Suprapubic skin (tissue), 4 donors: Measurements from ENCODE around the gene PDLIM4. TPM values are rescaled to one million over a fixed set of nuclear protein-coding genes. Genes with fewer than 3 reads are reported as not detected.

Source experiments
- DNase-seq, 2 donors: peaks; one replicate each; pipeline ENCODE4 v3.0.0-alpha.2; 2019; ENCODE audit warnings: low spot score in 2 of 2
- H3K27ac ChIP-seq: fragments of 200-600 bp; sonication (generic); one replicate; pipeline ENCODE4 v1.5.1; 2019
- H3K27me3 ChIP-seq: fragments of 200-600 bp; sonication (generic); one replicate; pipeline ENCODE4 v1.5.1; 2019
- H3K36me3 ChIP-seq: fragments of 200-600 bp; sonication (generic); one replicate; pipeline ENCODE4 v1.5.1; 2019
- H3K4me1 ChIP-seq: fragments of 200-600 bp; sonication (generic); one replicate; pipeline ENCODE4 v1.5.1; 2019
- H3K4me3 ChIP-seq: fragments of 200-600 bp; sonication (generic); one replicate; pipeline ENCODE4 v1.5.1; 2019; ENCODE audit warnings: mild to moderate bottlenecking
- H3K9me3 ChIP-seq: fragments of 200-600 bp; sonication (generic); one replicate; pipeline ENCODE4 v1.5.1; 2019
- CTCF ChIP-seq, 2 donors: fragments of 200-600 bp in 1 of 2; fragments of 450-650 bp in 1 of 2; sonication (generic) in 1 of 2; IDR thresholded peaks; one replicate each; pipeline ENCODE4 v1.5.1; 2016 to 2019; ENCODE audit warnings: antibody characterized with exemption in 2 of 2, mild to moderate bottlenecking in 1 of 2, moderate library complexity in 1 of 2
- EP300 ChIP-seq: sonication (generic); formaldehyde crosslinking; IDR thresholded peaks from one replicate; pipeline ENCODE4 v1.6.1; 2017; ENCODE audit warnings: antibody characterized with exemption
- POLR2A ChIP-seq, 2 donors: fragments of 450-650 bp; IDR thresholded peaks; one replicate each; pipeline ENCODE4 v1.6.1; 2017; ENCODE audit warnings: antibody characterized with exemption in 2 of 2, mild to moderate bottlenecking in 2 of 2, moderate library complexity in 2 of 2
- POLR2AphosphoS5 ChIP-seq, 3 donors: sonication (generic); formaldehyde crosslinking; IDR thresholded peaks; one replicate each; pipeline ENCODE4 v1.6.1; 2017; ENCODE audit warnings: antibody characterized with exemption in 3 of 3
- WGBS: methylation state at CpG from one replicate; pipeline ENCODE4 v1.1.5; 2018; 5-methylcytosine and 5-hydroxymethylcytosine counted together
- total RNA-seq, 4 donors: library from RNA; depleted of rRNA; stranded (reverse); fragments of >200 nt; gene quantifications; one replicate each; pipeline ENCODE4 v1.1.0, GENCODE V29; 2016

The PDLIM4 gene
- total RNA-seq, 4 donors from 2014 or later, result 110 to 128 (median 114) TPM

GRCh38 chr5:132253452-132254320 lies 3.8 kb upstream of the PDLIM4 start:
- Histone ChIP-seq H3K27ac (peak overlapping the region; percentile 62), H3K27me3 (no peaks in the 10 kb centered on the region), H3K36me3 (no peaks in the 10 kb centered on the region), H3K9me3 (no peaks in the 10 kb centered on the region), H3K4me1 (peaks cover 48% of the 10 kb centered on the region), H3K4me3 (no peak overlapping the region)
- peak in 1 of 2 donors; percentile 75 for DNase-seq
- WGBS, result 90% methylated on average over 7 of the region's 8 CpGs
- TF ChIP-seq EP300 (no peak), POLR2A (IDR thresholded peaks at IDR 0.05) (no peak), CTCF (IDR thresholded peaks at IDR 0.05) (no peak), POLR2AphosphoS5 (IDR thresholded peaks at IDR 0.05) (no peak)

GRCh38 chr5:132254321-132254977 lies 3.0 kb upstream of the PDLIM4 start:
- DNase-seq, result peak in 1 of 2 donors; percentile 83
- Histone ChIP-seq H3K27me3 (no peaks in the 10 kb centered on the region), H3K36me3 (no peaks in the 10 kb centered on the region), H3K27ac (peak overlapping the region; percentile 62), H3K4me1 (peaks cover 56% of the 10 kb centered on the region), H3K4me3 (no peak overlapping the region), H3K9me3 (no peaks in the 10 kb centered on the region)
- TF ChIP-seq CTCF (IDR thresholded peaks at IDR 0.05) (no peak), EP300 (no peak), POLR2A (IDR thresholded peaks at IDR 0.05) (no peak), POLR2AphosphoS5 (IDR thresholded peaks at IDR 0.05) (peak in 2 of 3 donors; percentile 14 to 37)
- WGBS, result 39% methylated on average over 6 of the region's 7 CpGs

- H3K27me3 ChIP-seq, result no peaks in the 10 kb centered on the region
- H3K9me3 ChIP-seq, result no peaks in the 10 kb centered on the region
- no peak overlapping the region for H3K4me3 ChIP-seq
- H3K36me3 ChIP-seq, result no peaks in the 10 kb centered on the region
- TF ChIP-seq POLR2AphosphoS5 (IDR thresholded peaks at IDR 0.05) (no peak), POLR2A (IDR thresholded peaks at IDR 0.05) (no peak), EP300 (no peak), CTCF (IDR thresholded peaks at IDR 0.05) (no peak)
- no peak overlapping the region for H3K27ac ChIP-seq
- peak in 1 of 2 donors; percentile 37 for DNase-seq
- H3K4me1 ChIP-seq, result peaks cover 74% of the 10 kb centered on the region
- 92% methylated on average over 4 of the region's 4 CpGs for WGBS
Observed at GRCh38 chr5:132256086-132256782, 1.3 kb upstream of the PDLIM4 start.

DNA sequence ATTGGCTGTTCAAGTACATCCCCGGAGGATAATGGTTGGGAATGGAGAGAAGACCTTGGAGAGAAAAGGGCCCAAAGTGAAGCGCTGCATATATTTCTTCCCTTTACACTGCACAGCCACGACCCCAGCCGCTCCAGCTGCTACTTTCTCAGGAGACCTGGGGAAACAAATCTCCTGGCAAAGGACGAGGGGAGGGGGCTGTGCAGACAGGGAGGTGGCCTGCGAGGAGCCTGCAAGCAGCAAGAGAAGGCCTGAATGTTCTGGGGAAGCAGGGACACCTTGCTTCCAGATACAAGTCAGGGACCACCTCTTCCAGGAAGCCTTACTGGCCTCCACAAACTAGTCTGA lies 739 bp upstream of the PDLIM4 start:
- Histone ChIP-seq H3K9me3 (no peaks in the 10 kb centered on the region), H3K4me3 (peak overlapping the region; percentile 60), H3K27ac (peak overlapping the region; percentile 91), H3K4me1 (peaks cover 79% of the 10 kb centered on the region), H3K36me3 (no peaks in the 10 kb centered on the region), H3K27me3 (no peaks in the 10 kb centered on the region)
- peak in 1 of 2 donors; percentile 69 for DNase-seq
- WGBS, result 93% methylated on average over 6 of the region's 6 CpGs
- no peak for TF ChIP-seq EP300
- no peak for TF ChIP-seq POLR2A (IDR thresholded peaks at IDR 0.05)
- no peak for TF ChIP-seq POLR2AphosphoS5 (IDR thresholded peaks at IDR 0.05)
- no peak for TF ChIP-seq CTCF (IDR thresholded peaks at IDR 0.05)
